ENCODE data around the gene DHRS2. TPM values are rescaled to one million over a fixed set of nuclear protein-coding genes. Genes with fewer than 3 reads are reported as not detected.

Gene DHRS2
- total and polyA plus RNA-seq, 2 of the 13 experiments (the other 11 are each of a cell fraction or from before 2014, with no cell fraction given) = 1,621 to 3,021 TPM

DNA sequence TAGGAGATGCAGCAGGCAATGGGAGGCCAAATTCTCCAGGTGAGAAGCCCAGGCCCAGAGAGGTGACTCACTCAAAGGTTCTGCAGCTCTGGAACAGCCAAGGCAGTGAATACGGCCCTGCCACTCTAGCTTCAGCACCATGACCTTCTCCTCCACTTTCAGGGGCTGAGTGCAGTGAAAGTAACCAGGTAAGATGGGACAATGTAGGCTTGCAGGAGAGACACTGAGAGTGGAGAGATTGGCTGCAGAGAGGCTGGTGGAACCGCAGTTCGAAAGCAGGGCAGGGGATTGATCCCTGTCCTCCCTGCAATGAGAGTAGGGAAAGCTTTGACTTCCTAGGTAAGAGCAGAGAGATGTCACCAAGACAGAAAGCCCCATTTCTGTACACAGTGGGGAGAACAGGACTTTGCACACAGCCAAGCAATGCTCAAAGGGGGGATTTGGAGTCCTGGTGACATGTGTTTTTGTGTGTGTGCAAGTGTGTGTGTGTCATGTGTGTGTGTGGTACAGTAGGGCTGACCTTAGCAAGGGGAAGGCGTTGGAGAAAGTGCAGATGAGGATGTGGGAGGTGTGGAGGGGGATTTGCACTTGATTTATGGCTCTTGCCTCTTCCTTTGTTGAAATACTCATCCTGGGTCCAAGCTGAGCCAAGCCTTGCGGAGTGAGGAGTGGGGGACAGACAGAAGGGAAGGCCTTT, 12.7 kb downstream of the DHRS2 start (continued):
- TF ChIP-seq, protein P1, sequence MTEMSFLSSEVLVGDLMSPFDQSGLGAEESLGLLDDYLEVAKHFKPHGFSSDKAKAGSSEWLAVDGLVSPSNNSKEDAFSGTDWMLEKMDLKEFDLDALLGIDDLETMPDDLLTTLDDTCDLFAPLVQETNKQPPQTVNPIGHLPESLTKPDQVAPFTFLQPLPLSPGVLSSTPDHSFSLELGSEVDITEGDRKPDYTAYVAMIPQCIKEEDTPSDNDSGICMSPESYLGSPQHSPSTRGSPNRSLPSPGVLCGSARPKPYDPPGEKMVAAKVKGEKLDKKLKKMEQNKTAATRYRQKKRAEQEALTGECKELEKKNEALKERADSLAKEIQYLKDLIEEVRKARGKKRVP (CRISPR knock-in tag; IDR thresholded peaks at IDR 0.05) = 0 out of 4 replicates have a peak, but pooled peaks of 1 of the 2 experiments have one; percentile 11
- TF ChIP-seq FOXK2 (IDR thresholded peaks at IDR 0.05) = peak; percentile 40; the same call in 1 of the 2 replicates
- TF ChIP-seq ZNF292 (CRISPR knock-in tag; IDR thresholded peaks at IDR 0.05; ENCODE audit: borderline replicate concordance, low read depth) = no peak
- no peak for TF ChIP-seq ZNF614 (CRISPR knock-in tag; IDR thresholded peaks at IDR 0.05; ENCODE audit: borderline replicate concordance)
- TF ChIP-seq FOSL2 (CRISPR knock-in tag; IDR thresholded peaks at IDR 0.05) = 0 out of 2 replicates have a peak, but pooled peaks have one; percentile 19
- TF ChIP-seq IKZF1 (IDR thresholded peaks at IDR 0.05) = peak; percentile 95; the same call in 1 of the 2 replicates
- TF ChIP-seq ZNF121 (CRISPR knock-in tag; IDR thresholded peaks at IDR 0.05) = no peak
- TF ChIP-seq, protein P2, sequence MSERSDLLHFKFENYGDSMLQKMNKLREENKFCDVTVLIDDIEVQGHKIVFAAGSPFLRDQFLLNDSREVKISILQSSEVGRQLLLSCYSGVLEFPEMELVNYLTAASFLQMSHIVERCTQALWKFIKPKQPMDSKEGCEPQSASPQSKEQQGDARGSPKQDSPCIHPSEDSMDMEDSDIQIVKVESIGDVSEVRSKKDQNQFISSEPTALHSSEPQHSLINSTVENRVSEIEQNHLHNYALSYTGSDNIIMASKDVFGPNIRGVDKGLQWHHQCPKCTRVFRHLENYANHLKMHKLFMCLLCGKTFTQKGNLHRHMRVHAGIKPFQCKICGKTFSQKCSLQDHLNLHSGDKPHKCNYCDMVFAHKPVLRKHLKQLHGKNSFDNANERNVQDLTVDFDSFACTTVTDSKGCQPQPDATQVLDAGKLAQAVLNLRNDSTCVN (CRISPR knock-in tag; IDR thresholded peaks at IDR 0.05; ENCODE audit: borderline replicate concordance) = no peak
- no peak for TF ChIP-seq ZNF713 (CRISPR knock-in tag; IDR thresholded peaks at IDR 0.05)
- TF ChIP-seq SMAD1 (CRISPR knock-in tag; IDR thresholded peaks at IDR 0.05; ENCODE audit: borderline replicate concordance, low read depth) = no peak
- peak; percentile 77; the same call in 1 of the 2 replicates for TF ChIP-seq POLR2AphosphoS2 (IDR thresholded peaks at IDR 0.05; ENCODE audit: low read depth, low read length)
- TF ChIP-seq FOXP1 (IDR thresholded peaks at IDR 0.05) = peak; percentile 70; the same call in 1 of the 2 replicates
- TF ChIP-seq FOXP1 (CRISPR knock-in tag; IDR thresholded peaks at IDR 0.05) = no peak
- TF ChIP-seq ZNF562 (CRISPR knock-in tag; IDR thresholded peaks at IDR 0.05; ENCODE audit: borderline replicate concordance) = no peak
- TF ChIP-seq KDM2A (CRISPR knock-in tag; IDR thresholded peaks at IDR 0.05; ENCODE audit: borderline replicate concordance, low read depth) = no peak
- TF ChIP-seq CBX5 (CRISPR knock-in tag; IDR thresholded peaks at IDR 0.05; ENCODE audit: borderline replicate concordance) = 0 out of 2 replicates have a peak, but pooled peaks have one; percentile 23
- no peak for TF ChIP-seq PAX8 (CRISPR knock-in tag; IDR thresholded peaks at IDR 0.05; ENCODE audit: borderline replicate concordance)
- TF ChIP-seq SOX6 (IDR thresholded peaks at IDR 0.05) = peak; percentile 85; the same call in 1 of the 2 replicates
- no peak for TF ChIP-seq SOX6 (CRISPR knock-in tag; IDR thresholded peaks at IDR 0.05)
- peak; percentile 77; the same call in 1 of the 2 replicates for TF ChIP-seq EED (CRISPR knock-in tag; IDR thresholded peaks at IDR 0.05)
- TF ChIP-seq, protein P3, sequence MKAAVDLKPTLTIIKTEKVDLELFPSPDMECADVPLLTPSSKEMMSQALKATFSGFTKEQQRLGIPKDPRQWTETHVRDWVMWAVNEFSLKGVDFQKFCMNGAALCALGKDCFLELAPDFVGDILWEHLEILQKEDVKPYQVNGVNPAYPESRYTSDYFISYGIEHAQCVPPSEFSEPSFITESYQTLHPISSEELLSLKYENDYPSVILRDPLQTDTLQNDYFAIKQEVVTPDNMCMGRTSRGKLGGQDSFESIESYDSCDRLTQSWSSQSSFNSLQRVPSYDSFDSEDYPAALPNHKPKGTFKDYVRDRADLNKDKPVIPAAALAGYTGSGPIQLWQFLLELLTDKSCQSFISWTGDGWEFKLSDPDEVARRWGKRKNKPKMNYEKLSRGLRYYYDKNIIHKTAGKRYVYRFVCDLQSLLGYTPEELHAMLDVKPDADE (CRISPR knock-in tag; IDR thresholded peaks at IDR 0.05) = no peak
- TF ChIP-seq SP4 (CRISPR knock-in tag; IDR thresholded peaks at IDR 0.05) = 0 out of 2 replicates have a peak, but pooled peaks have one; percentile 9
- TF ChIP-seq POLR2A (IDR thresholded peaks at IDR 0.05; ENCODE audit: insufficient read depth in 1 of 2, low read depth in 2 of 2, low read length in 2 of 2) = peak in 1 of 2 experiments; percentile 75; a peak in 2 of 4 replicates
- TF ChIP-seq ZNF260 (CRISPR knock-in tag; IDR thresholded peaks at IDR 0.05; ENCODE audit: borderline replicate concordance, low read depth) = no peak
- TF ChIP-seq PAWR (CRISPR knock-in tag; IDR thresholded peaks at IDR 0.05; ENCODE audit: borderline replicate concordance) = no peak
- no peak for TF ChIP-seq NAIF1 (CRISPR knock-in tag; IDR thresholded peaks at IDR 0.05; ENCODE audit: borderline replicate concordance)

Measured in HepG2 (cell line).